K562 (cell line): ENCODE data around the gene CFAP410.

ENCODE experiments used
- BHLHE40 ChIP-seq: IDR thresholded peaks from 2 replicates; pipeline ENCODE4 v1.6.1; 2011; ENCODE audit warnings: low read length, improper control_type of control experiment
- CBX8 ChIP-seq: fragments of 200-600 bp; sonication (generic); IDR thresholded peaks from 2 replicates; pipeline ENCODE4 v1.6.1; 2012; ENCODE audit warnings: borderline replicate concordance, mixed run types, low read depth, mild to moderate bottlenecking, moderate library complexity, mixed read lengths, low read length, control low read depth, inconsistent platforms; ENCODE audit not compliant: poor library complexity, severe bottlenecking; ENCODE audit errors: extremely low read depth
- CCAR2 ChIP-seq: fragments of 200-400 bp; formaldehyde crosslinking; IDR thresholded peaks from 2 replicates; pipeline ENCODE4 v1.6.1; 2017; ENCODE audit warnings: mild to moderate bottlenecking, low read depth, low read length
- CTCF ChIP-seq, 3 experiments: IDR thresholded peaks in 2 of 3; conservative IDR thresholded peaks in 1 of 3; 2 replicates each; pipeline ENCODE4 v1.5.1; 2011 to 2012; ENCODE audit warnings: low read length in 3 of 3, mild to moderate bottlenecking in 3 of 3, control low read depth in 2 of 3, improper control_type of control experiment in 1 of 3, inconsistent platforms in 1 of 3, low read depth in 1 of 3, mixed read lengths in 1 of 3, moderate library complexity in 1 of 3; ENCODE audit not compliant: insufficient read depth in 2 of 3
- E2F1 ChIP-seq: sonication (generic); formaldehyde crosslinking; IDR thresholded peaks from 2 replicates; pipeline ENCODE4 v1.8.1; 2023; ENCODE audit warnings: mild to moderate bottlenecking, missing genetic modification reagents, moderate library complexity
- E2F4 ChIP-seq: sonication (generic); formaldehyde crosslinking; IDR thresholded peaks from 2 replicates; pipeline ENCODE4 v1.8.0; 2022; ENCODE audit warnings: mild to moderate bottlenecking, low read depth, missing genetic modification reagents
- EZH2 ChIP-seq: IDR thresholded peaks from 2 replicates; pipeline ENCODE4 v1.6.1; 2012; ENCODE audit warnings: low read depth, mild to moderate bottlenecking, inconsistent platforms, low read length, borderline replicate concordance
- NCOA6 ChIP-seq: fragments of 450-650 bp; IDR thresholded peaks from 2 replicates; pipeline ENCODE4 v1.6.1; 2017; ENCODE audit warnings: mild to moderate bottlenecking
- NRF1 ChIP-seq, 2 experiments: fragments of 450-650 bp; IDR thresholded peaks in 1 of 2; conservative IDR thresholded peaks in 1 of 2; 2 replicates each; pipeline ENCODE4 v1.6.1; 2014; ENCODE audit warnings: mild to moderate bottlenecking in 2 of 2
- TBL1XR1 ChIP-seq, 2 experiments: IDR thresholded peaks; 2 replicates each; pipeline ENCODE4 v1.6.1; 2012; ENCODE audit warnings: improper control_type of control experiment in 2 of 2, low read length in 2 of 2, mild to moderate bottlenecking in 1 of 2
- ZNF146 ChIP-seq: IDR thresholded peaks from one replicate; pipeline ENCODE4 v1.6.1; 2018; ENCODE audit warnings: missing compliant biosample characterization; ENCODE audit not compliant: unreplicated experiment

- TF ChIP-seq CCAR2 (no peak), NRF1 (conservative IDR thresholded peaks at IDR 0.05 in 1 of 2, IDR thresholded peaks at IDR 0.05 in 1 of 2) (no peak), EZH2 (no peak), E2F1 (CRISPR knock-in tag) (no peak), BHLHE40 (no peak), ZNF146 (CRISPR knock-in tag) (no peak), CTCF (IDR thresholded peaks at IDR 0.05 in 2 of 3, conservative IDR thresholded peaks at IDR 0.05 in 1 of 3; ENCODE audit: insufficient read depth in 2 of 3, low read depth in 1 of 3, low read length in 3 of 3) (no peak), E2F4 (CRISPR knock-in tag) (no peak), TBL1XR1 (IDR thresholded peaks at IDR 0.05; ENCODE audit: low read length in 2 of 2) (no peak), NCOA6 (no peak), CBX8 (no peak)
These were observed 52.2 kb downstream of the CFAP410 start for GRCh38 chr21:44286716-44287632.
